HepG2 (cell line): ENCODE results near the gene MFGE8. TPM values are rescaled to one million over a fixed set of nuclear protein-coding genes. Genes with fewer than 3 reads are reported as not detected.

Experiments
- ATAC-seq: fragments of 200-7000 bp; cut with Tn5 transposase; 3 replicates; pipeline ENCODE4 v1.9.1; 2020; ENCODE audit warnings: mild to moderate bottlenecking, moderate library complexity
- BruUV-seq: library from RNA; stranded (reverse); fragments of 400-500 nt; replicated peaks from 2 replicates; lab custom pipeline; 2021; lab: Mats Ljungman, UMichigan
- CTCF ChIA-PET: fragments of 300-600 bp; formaldehyde crosslinking; extraction: SDS; loops from one replicate; lab custom pipeline; 2021; ENCODE audit warnings: low total read pairs, inconsistent platforms, low intra/inter-chr PET ratio; lab: Yijun Ruan, JAX
- POLR2A ChIA-PET: fragments of 350-600 bp; sonication (Branson Sonifier 250); formaldehyde crosslinking; loops from one replicate; lab custom pipeline; 2020; ENCODE audit warnings: antibody characterized with exemption, inconsistent platforms; lab: Yijun Ruan, JAX
- DNase-seq: peaks from one replicate; pipeline ENCODE4 v3.0.0-alpha.2; 2015; ENCODE audit warnings: low spot score
- FAIRE-seq: peaks from 3 replicates; lab custom pipeline; 2011; peaks lifted over from hg19 to GRCh38; lab: Jason Lieb, UNC
- H2AFZ ChIP-seq: one replicate; pipeline ENCODE4 v1.6.1; 2011; ENCODE audit warnings: low read length, inconsistent platforms
- H3K27ac ChIP-seq: fragments of 300-600 bp; 3 replicates; pipeline ENCODE4 v1.8.0; 2011; ENCODE audit warnings: mixed run types, mild to moderate bottlenecking, mixed read lengths, low read length, inconsistent platforms; ENCODE audit not compliant: insufficient read depth; ENCODE audit errors: extremely low read length
- H3K27me3 ChIP-seq, 2 experiments: fragments of 200-600 bp in 1 of 2; 2 replicates in 1 of 2; 3 replicates in 1 of 2; pipeline versions ENCODE4 v1.6.0 to v1.8.0; 2011; ENCODE audit warnings: low read length in 2 of 2, mild to moderate bottlenecking in 2 of 2, moderate library complexity in 2 of 2, inconsistent platforms in 1 of 2; ENCODE audit not compliant: insufficient read depth in 2 of 2, control insufficient read depth in 1 of 2
- H3K36me3 ChIP-seq, 2 experiments: fragments of 200-600 bp in 1 of 2; replicated peaks in 1 of 2; 2 replicates in 1 of 2; 3 replicates in 1 of 2; pipeline versions ENCODE4 v1.5.1 to v1.8.0; 2011; ENCODE audit warnings: low read length in 2 of 2, inconsistent platforms in 1 of 2; ENCODE audit not compliant: insufficient read depth in 2 of 2, control insufficient read depth in 1 of 2
- H3K4me1 ChIP-seq: 2 replicates; pipeline ENCODE4 v1.5.1; 2012; ENCODE audit warnings: low read length, inconsistent platforms; ENCODE audit not compliant: insufficient read depth
- H3K4me2 ChIP-seq: 2 replicates; pipeline ENCODE4 v1.6.0; 2011; ENCODE audit warnings: low read depth, low read length, inconsistent platforms
- H3K4me3 ChIP-seq, 3 experiments: fragments of 200-600 bp in 1 of 3; sonication (generic), shearing (Covaris generic) in 1 of 3; replicated peaks in 1 of 3; 2 replicates each; pipeline ENCODE4 v1.5.1; 2011 to 2016; ENCODE audit warnings: low read length in 3 of 3, inconsistent platforms in 2 of 3, low read depth in 2 of 3, mild to moderate bottlenecking in 2 of 3, control low read depth in 1 of 3, mixed read lengths in 1 of 3; ENCODE audit not compliant: insufficient read depth in 1 of 3
- H3K79me2 ChIP-seq: one replicate; pipeline ENCODE4 v1.6.1; 2011; ENCODE audit warnings: low read length, inconsistent platforms; ENCODE audit not compliant: insufficient read depth
- H3K9ac ChIP-seq: 2 replicates; pipeline ENCODE4 v1.6.0; 2011; ENCODE audit warnings: mild to moderate bottlenecking, low read depth, low read length, inconsistent platforms; ENCODE audit not compliant: insufficient read depth
- H3K9me3 ChIP-seq: 2 replicates; pipeline ENCODE4 v1.5.1; 2012; ENCODE audit warnings: mild to moderate bottlenecking, low read length
- H4K20me1 ChIP-seq: 2 replicates; pipeline ENCODE4 v1.6.0; 2011; ENCODE audit warnings: inconsistent platforms, mild to moderate bottlenecking, low read length, moderate library complexity; ENCODE audit not compliant: insufficient read depth
- ATF6 ChIP-seq: sonication (generic); formaldehyde crosslinking; conservative IDR thresholded peaks from 2 replicates; pipeline ENCODE4 v1.4.0; 2020; ENCODE audit warnings: missing genetic modification reagents
- MAFK ChIP-seq, 2 experiments: IDR thresholded peaks in 1 of 2; conservative IDR thresholded peaks in 1 of 2; 2 replicates each; pipeline ENCODE4 v1.6.1; 2011; ENCODE audit warnings: improper control_type of control experiment in 2 of 2, low read length in 2 of 2
- RFXANK ChIP-seq: IDR thresholded peaks from 2 replicates; pipeline ENCODE4 v1.6.1; 2016
- SMARCE1 ChIP-seq: fragments of 450-650 bp; IDR thresholded peaks from 2 replicates; pipeline ENCODE4 v1.6.1; 2017; ENCODE audit warnings: borderline replicate concordance
- THAP7 ChIP-seq: sonication (generic); formaldehyde crosslinking; IDR thresholded peaks from 2 replicates; pipeline ENCODE4 v1.8.1; 2023; ENCODE audit warnings: mild to moderate bottlenecking, missing genetic modification reagents
- ZBTB4 ChIP-seq: sonication (generic); formaldehyde crosslinking; IDR thresholded peaks from 2 replicates; pipeline ENCODE4 v1.4.0; 2020; ENCODE audit warnings: missing genetic modification reagents, mild to moderate bottlenecking, borderline replicate concordance
- ZKSCAN8 ChIP-seq: IDR thresholded peaks from 2 replicates; pipeline ENCODE4 v1.6.1; 2016; ENCODE audit warnings: borderline replicate concordance, missing genetic modification reagents, missing compliant biosample characterization
- ZNF230 ChIP-seq: sonication (generic); formaldehyde crosslinking; IDR thresholded peaks from 2 replicates; pipeline ENCODE4 v1.4.0; 2020; ENCODE audit warnings: mild to moderate bottlenecking, missing genetic modification reagents
- ZNF256 ChIP-seq: sonication (generic); formaldehyde crosslinking; conservative IDR thresholded peaks from 2 replicates; pipeline ENCODE4 v1.4.0; 2020; ENCODE audit warnings: missing genetic modification reagents
- ZNF563 ChIP-seq: sonication (generic); formaldehyde crosslinking; IDR thresholded peaks from 2 replicates; pipeline ENCODE4 v1.8.0; 2022; ENCODE audit warnings: mild to moderate bottlenecking, moderate library complexity, missing genetic modification reagents
- ZNF607 ChIP-seq: sonication (generic); formaldehyde crosslinking; IDR thresholded peaks from 2 replicates; pipeline ENCODE4 v1.5.1; 2020; ENCODE audit warnings: missing genetic modification reagents, mild to moderate bottlenecking, borderline replicate concordance
- WGBS: methylation state at CpG from one replicate; pipeline ENCODE4 v1.1.6; 2017; ENCODE audit warnings: low lambda C conversion rate; 5-methylcytosine and 5-hydroxymethylcytosine counted together
- in situ Hi-C: cut with HindIII; loops from 2 replicates; pipeline ENCODE4 v1.10.0; 2017; ENCODE audit warnings: low pct_unique_long_range_greater_than_20kb; ENCODE audit not compliant: extremely low pct_ligation_motif_present
- intact Hi-C: fragments of 100-400 bp; cut with micrococcal nuclease; formaldehyde crosslinking; loops from one replicate; pipeline ENCODE4 v1.10.0; 2022; ENCODE audit not compliant: unreplicated experiment
- polyA plus RNA-seq, 8 experiments: library from polyadenylated mRNA; depleted of rRNA in 3 of 8; stranded (reverse) in 7 of 8; unstranded in 1 of 8; fragments of >200 nt; fragmentation: Illumina TruSeq in 4 of 8; extraction: Trizol in 4 of 8; gene quantifications; 2 replicates each; pipeline versions ENCODE4 v1.2.1 to v1.2.3, GENCODE V29; 2011 to 2016; ENCODE audit warnings: low read depth in 4 of 8, missing spikeins in 1 of 8, mixed read lengths in 1 of 8; ENCODE audit not compliant: insufficient read depth in 1 of 8
- total RNA-seq, 5 experiments: library from RNA; depleted of rRNA; stranded (reverse); fragments of >200 nt; fragmentation: Illumina TruSeq; extraction: Trizol; gene quantifications; 2 replicates each; pipeline ENCODE4 v1.2.3, GENCODE V29; 2016; ENCODE audit warnings: low read depth in 1 of 5

The MFGE8 gene
- total and polyA plus RNA-seq, 2 of the 13 experiments (the other 11 are each of a cell fraction or from before 2014, with no cell fraction given), result 3.4 to 22.1 TPM

DNA sequence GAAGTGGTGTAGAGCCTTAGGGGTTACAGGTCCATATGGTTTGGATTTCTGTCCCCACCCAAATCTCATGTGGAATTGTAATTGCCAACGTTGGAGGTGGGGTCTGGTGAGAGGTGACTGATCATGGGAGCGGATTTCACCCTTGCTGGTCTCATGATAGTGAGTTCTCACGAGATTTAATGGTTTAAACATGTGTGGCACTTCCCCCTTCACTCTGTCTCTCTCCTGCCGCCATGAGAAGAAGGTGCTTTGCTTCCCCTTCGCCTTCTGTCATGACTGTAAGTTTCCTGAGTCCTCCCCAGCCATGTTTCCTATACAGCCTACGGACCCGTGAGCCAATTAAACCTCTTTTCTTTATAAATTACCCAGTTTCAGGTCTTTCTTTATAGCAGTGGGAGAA, 43.1 kb upstream of the MFGE8 start:
- POLR2A ChIA-PET, result no interaction called here
- no peaks in the 10 kb centered on the region for H3K4me1 ChIP-seq
- no peak overlapping the region for H2AFZ ChIP-seq
- H3K27ac ChIP-seq, result no peak overlapping the region
- ATAC-seq (no peak), DNase-seq (no peak), FAIRE-seq (no peak)
- H3K36me3 ChIP-seq, result no peaks in the 10 kb centered on the region
- TF ChIP-seq RFXANK (CRISPR knock-in tag) (no peak), THAP7 (CRISPR knock-in tag) (0 out of 2 replicates have a peak, but pooled peaks have one; percentile 62)
- no TSS peak for BruUV-seq
- H3K9ac ChIP-seq, result no peak overlapping the region
- CTCF ChIA-PET, result no interaction called here
- 13% methylated on average over 6 of the region's 7 CpGs for WGBS
- peaks cover 0 to 12% of the 10 kb centered on the region in 2 experiments; a peak in 1 of 5 replicates for H3K27me3 ChIP-seq
- intact Hi-C loops (no loop called here), in situ Hi-C loops (no loop called here)
- H3K4me3 ChIP-seq, result no peak overlapping the region
- no peaks in the 10 kb centered on the region for H4K20me1 ChIP-seq
- no peak overlapping the region for H3K4me2 ChIP-seq
- H3K9me3 ChIP-seq, result no peaks in the 10 kb centered on the region
- no peaks in the 10 kb centered on the region for H3K79me2 ChIP-seq

DNA sequence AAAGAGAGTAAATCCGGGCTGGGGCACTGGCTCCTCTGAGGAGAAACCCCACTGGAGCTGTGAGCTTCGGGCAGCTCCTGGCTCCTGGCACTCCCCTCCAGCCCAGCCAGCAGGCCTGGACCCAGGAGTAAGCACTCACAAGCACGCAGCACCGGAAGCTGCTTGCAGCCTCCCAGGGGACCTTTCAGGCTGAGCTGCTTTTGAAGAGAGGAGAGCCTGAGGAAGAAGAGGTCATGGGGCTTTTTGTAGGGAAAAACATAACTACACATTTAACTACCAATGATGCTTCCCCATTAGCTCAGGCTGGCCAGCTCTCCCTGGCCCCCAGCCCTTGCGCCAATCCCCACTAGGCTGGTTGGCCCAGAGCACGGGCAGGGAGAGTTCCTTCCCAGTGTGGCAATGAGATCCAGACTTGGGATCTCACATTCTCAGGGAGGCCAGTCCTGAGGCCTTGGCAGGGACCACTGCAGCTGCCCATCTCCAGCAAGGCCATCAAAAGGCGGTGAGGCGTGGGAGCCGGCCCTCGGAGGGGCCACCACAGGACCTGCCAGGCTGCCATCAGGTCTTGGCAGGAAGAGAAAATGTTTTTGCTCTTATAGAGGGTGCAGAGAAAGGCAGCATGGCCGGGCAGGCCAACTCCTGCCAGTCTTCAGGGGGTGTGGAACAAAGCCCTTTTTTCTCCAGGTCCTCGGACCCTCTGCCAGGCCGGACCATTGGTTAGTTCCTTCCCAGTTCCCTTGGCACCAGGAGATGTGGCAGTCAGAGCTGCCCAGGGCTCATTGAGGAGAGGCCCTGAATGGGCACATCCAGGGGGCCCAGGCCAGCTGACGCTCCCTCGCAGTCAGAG, 41.5 kb upstream of the MFGE8 start:
- Histone ChIP-seq H3K27ac (no peak overlapping the region), H3K36me3 (no peaks in the 10 kb centered on the region), H3K4me1 (no peaks in the 10 kb centered on the region), H3K4me3 (no peak overlapping the region), H3K79me2 (no peaks in the 10 kb centered on the region), H3K9me3 (no peaks in the 10 kb centered on the region), H2AFZ (no peak overlapping the region), H3K9ac (no peak overlapping the region), H3K4me2 (no peak overlapping the region), H4K20me1 (no peaks in the 10 kb centered on the region), H3K27me3 (peaks cover 0 to 9% of the 10 kb centered on the region in 2 experiments; a peak in 1 of 5 replicates)
- POLR2A ChIA-PET, result no interaction called here
- no TSS peak for BruUV-seq
- WGBS, result 66% methylated on average over 12 of the region's 15 CpGs
- intact Hi-C loops (no loop called here), in situ Hi-C loops (no loop called here)
- ATAC-seq (no peak), FAIRE-seq (no peak), DNase-seq (no peak)
- CTCF ChIA-PET, result no interaction called here
- TF ChIP-seq ZNF607 (CRISPR knock-in tag) (no peak), ZBTB4 (no peak), ZNF563 (CRISPR knock-in tag) (no peak), ZNF256 (CRISPR knock-in tag) (no peak), ZNF230 (CRISPR knock-in tag) (no peak), MAFK (conservative IDR thresholded peaks at IDR 0.05 in 1 of 2, IDR thresholded peaks at IDR 0.05 in 1 of 2; ENCODE audit: low read length in 2 of 2) (no peak), SMARCE1 (no peak), ZKSCAN8 (CRISPR knock-in tag) (no peak), ATF6 (CRISPR knock-in tag) (no peak)
